GM21526 (cell line): ENCODE results near the gene CYSTM1.

Experiments used
- ATAC-seq: cut with Tn5 transposase; IDR thresholded peaks from one replicate; pipeline ENCODE4 v1.9.1; 2021; ENCODE audit warnings: moderate library complexity; ENCODE audit not compliant: unreplicated experiment, low FRiP score

CYSTM1 gene, protein sequence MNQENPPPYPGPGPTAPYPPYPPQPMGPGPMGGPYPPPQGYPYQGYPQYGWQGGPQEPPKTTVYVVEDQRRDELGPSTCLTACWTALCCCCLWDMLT

DNA sequence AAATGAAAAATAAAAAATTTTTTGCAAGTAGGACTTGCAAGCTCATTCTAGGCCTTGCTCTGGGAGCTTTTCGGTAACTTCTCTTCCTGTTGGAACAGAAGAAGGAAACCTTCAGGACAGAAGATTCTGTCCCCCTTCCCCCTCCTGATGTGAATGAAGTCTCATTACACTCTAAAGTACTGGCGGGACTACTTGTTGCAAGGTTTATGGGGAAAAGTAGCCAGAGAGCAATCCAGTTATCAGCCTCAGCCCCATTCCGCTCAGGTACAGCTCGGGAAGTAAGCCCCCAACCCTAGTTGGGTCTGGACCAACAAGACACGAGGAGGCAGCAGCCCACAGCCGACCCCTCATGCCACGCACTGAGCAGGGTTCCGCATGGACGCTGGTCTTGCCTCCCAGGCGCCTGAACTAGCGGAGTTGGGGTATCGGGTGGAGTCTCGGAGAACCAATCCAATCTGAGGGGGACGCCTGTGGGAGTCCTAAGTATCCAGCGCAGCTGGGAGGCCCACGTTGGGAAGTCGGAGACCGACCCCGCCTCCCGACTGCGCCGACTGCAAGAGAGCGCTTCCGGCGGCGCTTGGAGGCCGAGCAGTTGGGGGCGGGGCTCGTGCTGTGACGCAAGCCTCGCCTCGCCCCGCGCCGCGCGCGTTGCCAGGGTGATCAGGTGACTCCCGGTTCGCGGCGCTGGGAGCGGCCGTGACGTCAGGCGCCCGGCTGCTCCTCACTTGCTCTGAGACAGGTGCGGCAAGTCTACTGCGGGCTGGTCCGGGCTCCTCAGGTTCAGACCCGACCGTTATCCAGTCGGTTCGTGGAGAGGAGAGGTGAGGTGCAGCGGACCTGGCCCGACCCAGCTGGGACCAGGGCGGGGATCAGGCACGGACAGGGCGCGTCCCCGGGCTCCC is at the start of gene CYSTM1:
Gene CYSTM1, plus strand, starts transcription at position 724 of the 902 bp plus-strand sequence. CDS start 19,278 bp downstream, outside the sequence.
- peak; percentile 91 for ATAC-seq

DNA sequence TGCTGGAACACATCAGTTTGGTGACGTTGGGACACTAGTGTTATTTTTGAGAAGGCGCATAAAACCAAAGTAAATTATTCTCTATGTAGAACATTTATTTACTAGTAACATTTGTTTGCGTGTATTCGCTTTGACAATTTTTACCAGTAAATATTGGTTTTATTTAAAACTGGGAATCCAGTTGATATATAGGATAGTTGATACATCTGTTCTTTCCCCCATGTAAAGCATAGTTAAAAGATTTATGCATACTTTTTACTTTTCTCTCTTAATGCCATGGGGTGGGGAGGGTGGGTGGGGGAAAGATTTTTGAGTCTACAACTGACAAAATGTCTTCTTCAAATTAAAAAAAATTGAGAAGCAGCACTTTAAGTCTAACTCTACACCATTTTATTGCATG is 49.4 kb upstream of the CYSTM1 start, which contains the start of gene IGIP:
Gene IGIP, plus strand, starts transcription at position 301 of the 400 bp plus-strand sequence. CDS start 2,540 bp downstream, outside the sequence.
- no peak for ATAC-seq

DNA sequence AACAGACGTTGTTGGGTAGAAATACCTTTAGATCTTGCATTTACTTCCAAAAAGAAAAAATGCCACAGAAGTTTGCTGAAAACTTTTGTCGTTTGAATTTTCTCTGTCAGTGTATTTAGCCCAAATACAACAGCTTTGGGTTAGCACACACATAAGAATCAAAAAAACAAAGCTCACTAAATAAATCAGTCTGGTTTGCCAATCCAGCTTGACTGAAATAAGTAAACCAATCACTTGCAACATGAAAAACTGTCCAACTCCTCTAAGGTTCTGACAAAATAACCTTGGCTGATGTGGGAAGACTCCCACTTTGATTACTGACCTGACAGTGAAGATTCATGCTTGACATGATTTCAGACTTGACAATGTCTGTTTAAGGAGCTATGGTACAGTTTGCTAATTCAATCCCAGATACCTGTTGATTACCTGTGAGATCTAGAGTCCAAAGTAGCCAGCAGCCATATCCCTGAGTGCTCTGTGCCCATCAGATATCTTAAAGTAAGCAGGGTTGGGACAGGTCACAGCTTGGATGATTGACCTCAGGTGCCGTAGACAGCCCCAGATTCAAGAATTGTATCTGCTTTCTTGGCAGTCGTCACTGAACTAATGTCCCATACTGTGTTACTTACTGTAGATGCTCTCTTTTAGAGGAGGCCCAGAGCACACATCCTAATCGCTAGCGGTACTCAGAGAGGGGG is 48.5 kb upstream of the CYSTM1 start:
- no peak for ATAC-seq

DNA sequence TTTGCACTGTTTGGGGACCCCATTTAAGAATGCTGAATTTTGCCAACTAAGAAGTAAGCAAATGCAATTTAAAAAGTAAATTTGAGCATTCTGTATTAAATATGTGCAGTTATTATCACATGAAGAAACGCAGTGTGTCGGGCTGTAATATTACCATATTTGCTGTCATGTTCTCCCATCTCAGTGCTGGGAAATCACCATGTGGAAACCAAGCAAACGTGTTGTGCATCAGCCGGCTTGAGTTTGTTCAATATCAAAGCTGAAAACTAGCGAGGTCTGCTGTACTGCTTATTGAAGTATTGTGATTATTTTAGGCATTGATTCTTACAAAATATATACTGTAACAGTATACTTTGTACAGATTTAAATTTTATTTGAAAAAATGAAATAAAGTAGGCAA is 46.6 kb upstream of the CYSTM1 start:
- ATAC-seq, result no peak

DNA sequence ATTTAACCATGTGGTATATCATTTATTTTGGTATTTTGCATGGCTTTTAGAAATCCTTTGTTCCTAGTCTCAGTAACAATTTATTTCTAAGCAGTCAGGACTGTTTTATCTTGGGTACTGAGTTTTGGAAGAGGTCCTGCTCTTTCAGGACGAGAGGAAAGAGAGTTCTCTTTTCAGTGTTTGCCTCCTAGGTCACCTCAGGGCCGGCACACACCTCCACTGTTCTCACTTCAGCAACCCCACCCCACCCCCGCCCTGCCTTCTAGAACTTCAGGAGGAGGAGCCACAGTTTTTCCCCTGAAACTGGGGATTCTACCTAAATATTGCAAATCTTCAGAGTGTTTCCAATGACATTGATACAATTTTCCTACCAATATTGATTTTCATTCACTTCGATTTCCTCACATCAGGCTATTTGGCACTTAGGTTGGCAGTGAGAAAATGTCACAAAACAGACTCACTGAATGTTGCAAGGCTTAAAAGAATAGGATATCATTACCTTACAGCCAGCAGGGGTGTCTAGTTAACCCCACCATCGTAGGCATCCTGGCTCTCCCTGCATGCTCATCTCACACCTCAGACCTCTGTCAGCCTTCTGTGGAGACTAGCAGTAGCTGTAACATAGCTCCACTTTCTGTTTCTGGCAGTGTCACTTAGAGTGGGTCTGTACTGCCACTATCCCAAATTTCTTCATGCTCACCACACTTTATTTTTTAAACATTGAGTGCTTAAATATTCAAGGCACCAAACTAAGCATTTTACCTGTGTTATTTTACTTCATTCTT is 43.8 kb upstream of the CYSTM1 start:
- ATAC-seq, result no peak

DNA sequence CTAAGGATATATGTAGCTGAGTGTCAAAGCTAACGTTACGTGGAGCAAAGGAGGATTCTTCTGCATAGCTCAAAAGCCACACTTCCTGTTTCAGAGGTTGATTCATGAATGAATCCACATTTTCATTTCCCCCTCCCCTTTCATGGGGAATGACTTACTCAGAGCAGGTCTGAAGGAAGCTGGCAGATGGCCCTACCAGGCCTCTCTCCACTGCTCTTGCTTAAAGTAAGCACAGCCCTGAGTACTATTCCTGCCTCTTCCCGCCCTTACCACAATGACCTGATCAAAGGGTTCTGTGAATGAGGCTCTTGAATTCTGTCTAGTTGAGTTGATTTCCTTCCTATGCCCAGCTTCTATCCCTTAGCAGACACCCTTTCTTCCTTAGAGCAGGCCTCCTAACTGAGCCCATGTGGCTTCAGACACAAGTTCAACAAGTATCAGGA is 43.0 kb upstream of the CYSTM1 start:
- ATAC-seq, result no peak

DNA sequence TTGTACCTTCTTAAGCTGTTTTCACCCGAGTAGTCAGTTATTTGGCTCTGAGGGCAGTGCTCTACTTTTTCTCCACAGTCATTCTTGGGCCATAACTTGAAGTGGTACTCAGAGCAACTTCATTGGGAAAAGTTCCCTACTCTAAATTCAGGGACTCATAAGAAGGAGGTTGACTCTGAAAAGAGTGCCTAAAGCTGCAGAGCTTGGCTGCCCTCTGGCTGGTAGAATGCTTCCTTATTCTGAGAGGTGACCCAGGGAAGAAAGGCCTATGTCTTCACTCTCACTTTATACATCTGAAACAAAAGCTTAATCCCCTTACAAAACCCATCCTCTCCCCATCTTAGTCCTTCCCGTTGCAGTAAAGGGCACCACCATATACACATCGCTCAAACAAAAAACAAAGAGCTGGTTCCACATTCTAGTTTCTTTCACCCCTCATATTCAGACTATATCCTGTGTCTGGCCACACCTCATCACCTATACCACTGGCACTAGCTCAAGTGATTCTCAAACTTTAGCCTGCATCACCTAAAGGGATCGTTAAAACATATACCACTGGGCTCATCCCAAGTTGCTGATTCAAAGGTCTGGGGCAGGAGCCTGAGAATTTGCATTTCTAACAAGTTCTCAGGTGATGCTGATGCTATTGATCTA is 41.3 kb upstream of the CYSTM1 start:
- no peak for ATAC-seq

DNA sequence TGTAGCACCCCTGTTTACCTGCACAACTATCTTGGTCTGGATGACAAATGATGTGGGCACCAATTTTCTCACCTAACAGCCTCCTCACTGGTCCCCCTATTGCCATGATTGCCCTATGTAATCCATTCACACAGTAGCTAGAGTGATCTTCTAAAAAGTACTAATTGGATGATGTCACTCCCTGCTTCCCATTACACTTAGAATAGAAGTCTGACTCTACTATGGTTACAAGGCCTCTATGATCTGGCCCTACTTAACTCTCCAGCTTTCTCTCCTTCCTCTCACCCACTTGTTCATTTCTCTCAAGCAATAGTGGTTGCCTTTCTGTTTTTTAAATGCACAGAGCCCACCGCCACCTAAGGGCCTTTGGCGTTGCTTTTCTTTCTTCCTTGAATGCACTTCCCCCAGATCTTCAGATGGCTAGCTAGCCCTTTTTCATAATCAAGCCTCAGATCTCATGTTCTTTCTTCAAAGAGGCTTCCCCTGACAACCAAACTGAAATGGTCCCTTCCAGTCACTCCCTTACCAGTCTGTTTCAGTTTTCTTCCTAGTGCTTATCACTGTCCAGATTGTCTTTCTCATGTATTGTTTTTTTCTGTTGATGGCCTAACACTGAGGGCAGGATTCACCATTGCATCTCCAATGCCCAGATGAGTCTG is 40.6 kb upstream of the CYSTM1 start:
- no peak for ATAC-seq

DNA sequence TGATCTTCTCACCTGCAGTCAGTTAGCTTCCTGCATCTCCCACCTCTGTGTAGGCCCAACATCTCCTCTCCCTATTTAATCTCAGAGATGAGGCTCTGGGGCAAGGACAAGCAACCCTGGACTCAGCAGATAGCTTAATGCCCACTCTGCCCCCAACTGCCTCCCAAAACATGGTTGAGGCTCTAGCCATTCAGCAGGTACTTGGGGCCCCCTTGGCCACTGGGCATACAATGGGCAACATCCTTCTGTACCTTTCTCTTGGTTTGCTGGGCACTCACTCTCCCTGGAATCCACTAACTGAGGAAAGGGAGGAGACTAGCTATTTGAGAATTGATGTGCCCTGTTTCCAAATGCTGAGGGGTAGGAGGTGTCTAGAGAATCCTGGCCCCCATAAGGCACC is 39.9 kb upstream of the CYSTM1 start:
- ATAC-seq, result no peak

DNA sequence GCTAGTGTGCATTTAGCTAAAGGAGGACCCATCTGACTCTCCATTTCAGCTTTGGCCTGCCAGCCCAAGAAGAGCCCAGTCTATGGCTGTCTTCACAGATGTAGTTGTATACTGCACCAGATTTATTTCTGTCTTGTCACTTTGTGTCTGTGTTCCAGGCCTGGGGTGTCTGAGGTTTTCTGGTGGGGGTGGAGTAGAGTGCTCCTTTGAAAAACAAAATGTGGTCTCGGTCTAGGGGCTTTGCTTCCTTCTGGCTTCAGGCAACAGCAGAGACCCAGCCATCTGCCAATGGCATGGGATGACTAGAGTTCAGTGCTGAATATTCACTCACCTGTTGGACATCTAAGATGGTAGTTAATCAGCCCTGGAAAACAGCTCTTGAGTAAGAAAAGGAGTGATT is 38.4 kb upstream of the CYSTM1 start:
- ATAC-seq, result no peak

DNA sequence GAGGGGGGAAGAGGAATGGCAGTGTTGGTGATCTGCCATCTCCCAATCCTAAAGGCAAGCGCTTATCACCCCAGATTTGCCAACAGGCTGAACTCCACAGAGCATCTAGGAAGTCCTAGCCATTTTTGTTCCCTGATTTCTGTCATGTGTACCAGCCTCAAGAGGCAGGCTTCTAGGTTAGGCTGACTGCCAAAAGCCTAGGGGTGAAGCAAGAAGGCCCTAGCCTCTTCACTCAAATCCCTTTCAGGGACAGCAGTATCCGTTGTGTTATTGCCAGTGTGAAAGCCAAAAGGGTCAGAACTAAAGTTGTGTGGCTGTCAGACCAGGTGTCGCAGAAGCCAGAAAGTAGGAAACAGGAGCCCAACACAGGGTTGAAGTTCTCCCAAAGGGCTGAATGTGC is 34.6 kb upstream of the CYSTM1 start:
- no peak for ATAC-seq

DNA sequence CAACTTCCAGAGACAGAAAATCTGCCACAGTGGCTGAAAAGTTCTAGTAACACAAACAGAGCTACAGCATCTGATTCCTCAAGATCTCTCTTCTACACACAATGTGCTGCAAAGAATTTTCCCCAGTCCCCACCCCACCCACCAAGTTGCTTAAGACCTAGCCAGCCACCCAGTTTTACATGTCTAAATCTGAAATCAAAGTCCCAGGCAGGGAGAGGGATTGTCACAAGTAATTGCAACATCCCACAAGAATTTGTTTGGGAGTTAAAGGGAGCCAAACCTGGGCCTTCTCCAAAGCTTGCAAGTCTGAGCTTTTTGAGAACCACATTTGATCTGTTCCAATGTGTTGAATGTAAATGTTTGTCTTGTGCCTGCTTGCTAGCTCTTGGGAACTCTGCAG is 33.7 kb upstream of the CYSTM1 start:
- ATAC-seq, result no peak

DNA sequence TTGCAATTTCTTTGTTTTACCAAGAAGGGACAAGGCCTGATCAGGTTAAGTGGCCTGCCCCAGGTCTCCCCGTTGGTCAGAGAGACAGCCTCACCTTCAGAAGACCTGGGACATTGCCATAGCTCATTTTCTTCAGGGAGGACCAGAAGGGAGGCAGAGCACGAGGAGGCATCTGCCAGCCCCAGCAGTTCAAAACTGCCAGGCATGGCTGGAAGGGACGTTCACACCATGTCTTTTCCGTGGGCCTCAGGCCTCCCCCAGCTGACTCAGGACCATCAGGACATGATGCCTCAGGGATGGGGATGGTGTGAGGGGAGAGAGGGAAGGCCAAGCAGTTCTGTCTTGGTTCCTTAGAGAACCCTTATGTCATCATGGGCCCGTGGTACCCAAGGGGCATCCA is 32.7 kb upstream of the CYSTM1 start:
- no peak for ATAC-seq

DNA sequence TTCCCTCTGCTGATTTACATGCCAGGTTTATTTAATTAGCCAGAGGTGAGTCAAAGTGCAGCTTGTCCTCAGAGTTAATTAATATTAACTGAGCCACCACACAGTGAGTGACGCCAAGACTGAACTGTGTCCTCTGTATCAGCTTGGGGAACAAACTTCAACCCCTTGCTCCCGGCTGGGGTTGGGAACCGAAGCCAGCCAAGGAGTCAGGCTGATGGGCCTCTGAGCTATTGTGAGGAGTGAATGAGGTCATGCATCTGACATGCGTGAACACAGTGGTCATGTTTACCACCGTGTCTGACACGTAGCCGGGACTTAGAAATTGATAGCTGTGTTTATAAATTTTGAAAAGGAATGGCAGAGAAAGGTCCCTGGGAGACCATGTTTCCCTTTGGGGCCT is 32.1 kb upstream of the CYSTM1 start:
- no peak for ATAC-seq

DNA sequence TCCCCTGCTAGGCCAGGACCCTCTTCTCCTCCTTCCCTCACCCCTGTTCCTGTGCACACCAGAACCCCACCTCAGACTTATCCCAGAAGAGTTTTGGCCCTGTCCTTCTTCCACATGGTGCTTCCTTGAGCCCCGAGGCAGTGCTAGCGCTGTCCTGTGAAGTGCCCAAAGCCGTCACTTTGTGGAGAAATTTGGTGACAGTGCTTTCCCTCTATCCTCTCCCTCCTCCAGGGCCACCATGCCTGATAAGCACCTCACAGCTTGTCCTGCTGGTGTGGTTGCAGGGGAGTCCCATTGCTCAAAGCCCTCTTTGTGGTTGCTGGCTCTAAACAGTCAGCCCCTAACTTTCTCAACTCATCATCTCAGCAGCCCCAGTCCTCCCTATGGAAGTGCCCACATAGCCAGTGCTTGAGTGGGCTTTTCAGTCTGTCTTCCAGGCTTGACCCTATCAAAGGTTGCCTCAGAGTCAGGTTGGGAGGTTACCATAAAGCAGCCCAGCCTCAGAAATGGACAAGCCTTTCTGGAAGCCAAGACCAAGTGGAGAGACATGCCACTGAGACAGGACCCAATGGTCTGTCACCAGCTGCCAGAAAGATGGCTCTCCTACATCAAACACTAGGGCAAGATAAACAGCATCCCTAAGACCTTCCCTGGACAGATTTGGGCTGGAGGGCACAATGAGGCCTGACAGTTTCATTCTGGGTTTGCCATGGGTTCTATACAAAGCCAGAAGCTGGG is 31.3 kb upstream of the CYSTM1 start:
- ATAC-seq, result no peak

DNA sequence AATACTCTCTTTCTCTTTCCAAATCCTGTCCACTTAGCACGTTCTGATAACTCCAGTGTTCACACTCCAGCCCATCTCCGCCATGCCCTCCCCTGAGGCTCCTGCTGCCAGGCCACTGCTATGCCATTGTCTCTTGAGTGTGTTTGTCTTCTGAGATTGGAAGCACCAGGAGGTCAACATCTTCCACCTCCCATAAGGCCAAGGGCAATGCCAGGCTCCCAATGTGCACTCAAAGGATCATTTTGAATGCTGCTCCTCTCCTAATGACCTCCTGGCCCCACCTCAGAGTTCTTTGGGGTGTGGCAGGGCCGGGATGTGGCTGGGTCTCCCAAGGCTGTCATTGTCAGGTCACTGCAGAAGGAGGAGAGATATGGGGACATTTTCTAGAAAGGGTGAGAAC is 29.7 kb upstream of the CYSTM1 start:
- no peak for ATAC-seq

DNA sequence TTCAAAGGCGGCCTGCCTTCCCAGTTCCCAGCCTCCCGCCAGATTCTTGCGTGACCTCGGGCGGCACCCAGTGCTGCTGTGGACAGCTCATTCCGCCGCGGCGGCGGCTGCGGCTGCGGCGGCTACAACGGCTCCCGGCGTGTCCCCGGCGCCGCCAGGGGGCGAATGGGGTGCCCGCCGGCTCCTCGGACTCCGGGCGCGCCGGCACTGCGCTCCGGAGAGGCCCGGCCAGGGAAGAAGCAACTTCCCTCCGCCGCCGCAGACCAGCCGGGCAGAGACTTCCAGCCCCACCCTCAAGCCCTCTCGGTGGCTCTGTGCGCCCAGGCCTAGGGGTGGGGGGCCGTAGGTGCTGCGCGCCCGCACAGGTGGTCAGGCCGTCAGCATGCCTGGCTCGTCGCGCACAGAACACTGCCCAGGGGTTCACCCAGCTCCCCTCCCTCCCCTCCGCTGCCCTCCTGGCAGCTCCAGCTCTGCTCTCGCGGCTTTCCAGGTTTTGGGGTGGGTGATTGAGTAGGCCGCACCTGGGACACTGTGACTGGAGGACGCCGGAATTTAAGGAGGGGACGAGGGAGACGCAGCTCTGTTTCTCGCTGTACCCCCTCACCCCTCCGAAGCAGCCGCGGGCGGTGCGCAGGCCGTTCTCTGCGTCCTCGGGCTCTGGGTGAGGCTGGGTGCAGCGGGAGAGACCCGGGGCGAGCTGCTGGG is 29.0 kb upstream of the CYSTM1 start:
- ATAC-seq, result no peak

DNA sequence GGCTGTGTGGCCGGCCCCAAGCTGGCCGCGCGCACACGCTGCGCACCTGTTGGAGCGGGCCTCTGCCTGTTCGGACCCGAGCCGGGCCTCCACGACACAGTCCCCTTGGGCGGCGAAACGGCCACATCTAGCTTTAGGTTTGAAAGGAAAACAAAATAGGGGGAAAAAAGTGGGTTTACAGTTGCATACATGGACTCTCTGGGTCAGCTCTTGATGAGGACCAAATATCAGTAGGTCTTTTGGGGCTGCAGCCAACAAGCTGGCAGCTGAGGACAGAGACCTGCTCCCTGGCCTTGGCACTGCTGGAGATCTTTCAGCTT is 28.5 kb upstream of the CYSTM1 start:
- no peak for ATAC-seq

DNA sequence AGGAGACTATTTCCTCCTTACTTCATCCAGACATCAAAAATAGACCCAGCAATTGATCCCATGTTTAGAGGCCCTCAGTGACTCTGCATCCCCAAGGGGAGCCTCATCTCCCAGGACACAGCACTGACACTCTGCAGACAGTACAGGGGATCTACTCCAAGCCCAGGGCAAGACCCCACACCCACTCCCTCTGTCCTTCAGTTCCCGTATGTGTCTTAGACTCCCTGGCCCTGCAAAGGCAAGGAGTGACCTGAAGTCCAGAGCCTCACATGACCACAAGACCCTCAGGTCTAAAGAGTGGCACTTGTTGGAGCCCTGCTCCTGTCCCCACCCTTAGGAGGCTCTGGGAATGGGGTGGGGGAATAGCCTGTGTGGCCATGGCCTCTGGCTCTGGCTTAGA is 27.5 kb upstream of the CYSTM1 start:
- ATAC-seq, result no peak
